ENCODE results near the gene CNTNAP4. TPM values are rescaled to one million over a fixed set of nuclear protein-coding genes. Genes with fewer than 3 reads are reported as not detected.

Gene CNTNAP4
- total RNA-seq, 1 experiment from 2014 or later, result not detected

DNA sequence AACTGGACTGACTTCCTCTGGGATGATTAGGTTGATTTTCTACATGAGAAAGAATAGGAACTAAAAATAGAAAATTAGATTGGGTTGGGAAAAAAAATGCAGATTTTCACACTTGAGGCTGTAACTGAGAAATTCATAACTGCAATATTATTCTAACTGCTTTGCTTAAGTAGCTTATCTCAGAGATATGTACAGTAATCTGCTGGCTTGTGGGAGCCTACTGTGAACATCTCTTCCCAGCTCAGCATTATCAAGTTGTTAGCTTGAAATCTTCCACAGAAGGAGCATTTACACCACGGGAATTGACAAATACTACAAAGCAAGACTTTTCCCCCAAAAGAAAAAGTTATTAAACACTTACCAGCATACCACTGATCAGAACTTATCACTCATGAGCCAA lies 58.9 kb downstream of the CNTNAP4 start:
- ChIA-PET CTCF (no interaction called here), RAD21 (ENCODE audit: low non-redundant PET in 1 of 2, low total read pairs in 2 of 2, uncharacterized antibody in 2 of 2, unreplicated experiment in 2 of 2) (no interaction called here), POLR2A (no interaction called here)
- Histone ChIP-seq H3K9ac (ENCODE audit: low read length) (no peak overlapping the region), H3K9me3 (ENCODE audit: control insufficient read depth in 1 of 2, insufficient read depth in 1 of 2, low read depth in 1 of 2, low read length in 2 of 2) (peaks cover 3 to 7% of the 10 kb centered on the region in 2 experiments; a peak in 1 of 4 replicates), H3K36me3 (ENCODE audit: control insufficient read depth in 1 of 2, insufficient read depth in 2 of 2, low read length in 2 of 2) (no peaks in the 10 kb centered on the region), H4K20me1 (ENCODE audit: insufficient read depth) (no peaks in the 10 kb centered on the region), H3K4me1 (ENCODE audit: control insufficient read depth in 1 of 2, insufficient read depth in 2 of 2, low read length in 2 of 2) (no peaks in the 10 kb centered on the region), H3K9me2 (ENCODE audit: insufficient read depth) (no peaks in the 10 kb centered on the region), H2AFZ (ENCODE audit: low read depth, low read length, poor library complexity, severe bottlenecking) (no peak overlapping the region), H3K79me2 (ENCODE audit: insufficient read depth, low read length) (no peaks in the 10 kb centered on the region), H3K27ac (ENCODE audit: low read depth, low read length) (no peak overlapping the region), H3K27me3 (ENCODE audit: insufficient read depth, low read length) (no peaks in the 10 kb centered on the region), H3K4me3 (replicated peaks in 1 of 2; ENCODE audit: low read depth in 1 of 2, low read length in 2 of 2) (no peak overlapping the region), H3K4me2 (ENCODE audit: low read length) (no peak overlapping the region)
- BruUV-seq (replicated peaks), result no TSS peak
- TF ChIP-seq POLR2AphosphoS5 (IDR thresholded peaks at IDR 0.05; ENCODE audit: low read depth, low read length) (no peak), SIN3A (IDR thresholded peaks at IDR 0.05; ENCODE audit: low read depth) (no peak), EGR1 (IDR thresholded peaks at IDR 0.05; ENCODE audit: low read depth) (no peak), SP1 (IDR thresholded peaks at IDR 0.05; ENCODE audit: low read depth) (no peak), ZNF274 (IDR thresholded peaks at IDR 0.05; ENCODE audit: low read depth, low read length) (no peak), ZFX (IDR thresholded peaks at IDR 0.05) (no peak)
- TF ChIP-seq, protein P1, sequence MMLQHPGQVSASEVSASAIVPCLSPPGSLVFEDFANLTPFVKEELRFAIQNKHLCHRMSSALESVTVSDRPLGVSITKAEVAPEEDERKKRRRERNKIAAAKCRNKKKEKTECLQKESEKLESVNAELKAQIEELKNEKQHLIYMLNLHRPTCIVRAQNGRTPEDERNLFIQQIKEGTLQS (IDR thresholded peaks at IDR 0.05), result no peak
- TF ChIP-seq, protein P2, sequence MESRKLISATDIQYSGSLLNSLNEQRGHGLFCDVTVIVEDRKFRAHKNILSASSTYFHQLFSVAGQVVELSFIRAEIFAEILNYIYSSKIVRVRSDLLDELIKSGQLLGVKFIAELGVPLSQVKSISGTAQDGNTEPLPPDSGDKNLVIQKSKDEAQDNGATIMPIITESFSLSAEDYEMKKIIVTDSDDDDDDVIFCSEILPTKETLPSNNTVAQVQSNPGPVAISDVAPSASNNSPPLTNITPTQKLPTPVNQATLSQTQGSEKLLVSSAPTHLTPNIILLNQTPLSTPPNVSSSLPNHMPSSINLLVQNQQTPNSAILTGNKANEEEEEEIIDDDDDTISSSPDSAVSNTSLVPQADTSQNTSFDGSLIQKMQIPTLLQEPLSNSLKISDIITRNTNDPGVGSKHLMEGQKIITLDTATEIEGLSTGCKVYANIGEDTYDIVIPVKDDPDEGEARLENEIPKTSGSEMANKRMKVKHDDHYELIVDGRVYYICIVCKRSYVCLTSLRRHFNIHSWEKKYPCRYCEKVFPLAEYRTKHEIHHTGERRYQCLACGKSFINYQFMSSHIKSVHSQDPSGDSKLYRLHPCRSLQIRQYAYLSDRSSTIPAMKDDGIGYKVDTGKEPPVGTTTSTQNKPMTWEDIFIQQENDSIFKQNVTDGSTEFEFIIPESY (IDR thresholded peaks at IDR 0.05; ENCODE audit: extremely low read depth, insufficient replicate concordance, low read length), result no peak
- TF ChIP-seq, protein P3, sequence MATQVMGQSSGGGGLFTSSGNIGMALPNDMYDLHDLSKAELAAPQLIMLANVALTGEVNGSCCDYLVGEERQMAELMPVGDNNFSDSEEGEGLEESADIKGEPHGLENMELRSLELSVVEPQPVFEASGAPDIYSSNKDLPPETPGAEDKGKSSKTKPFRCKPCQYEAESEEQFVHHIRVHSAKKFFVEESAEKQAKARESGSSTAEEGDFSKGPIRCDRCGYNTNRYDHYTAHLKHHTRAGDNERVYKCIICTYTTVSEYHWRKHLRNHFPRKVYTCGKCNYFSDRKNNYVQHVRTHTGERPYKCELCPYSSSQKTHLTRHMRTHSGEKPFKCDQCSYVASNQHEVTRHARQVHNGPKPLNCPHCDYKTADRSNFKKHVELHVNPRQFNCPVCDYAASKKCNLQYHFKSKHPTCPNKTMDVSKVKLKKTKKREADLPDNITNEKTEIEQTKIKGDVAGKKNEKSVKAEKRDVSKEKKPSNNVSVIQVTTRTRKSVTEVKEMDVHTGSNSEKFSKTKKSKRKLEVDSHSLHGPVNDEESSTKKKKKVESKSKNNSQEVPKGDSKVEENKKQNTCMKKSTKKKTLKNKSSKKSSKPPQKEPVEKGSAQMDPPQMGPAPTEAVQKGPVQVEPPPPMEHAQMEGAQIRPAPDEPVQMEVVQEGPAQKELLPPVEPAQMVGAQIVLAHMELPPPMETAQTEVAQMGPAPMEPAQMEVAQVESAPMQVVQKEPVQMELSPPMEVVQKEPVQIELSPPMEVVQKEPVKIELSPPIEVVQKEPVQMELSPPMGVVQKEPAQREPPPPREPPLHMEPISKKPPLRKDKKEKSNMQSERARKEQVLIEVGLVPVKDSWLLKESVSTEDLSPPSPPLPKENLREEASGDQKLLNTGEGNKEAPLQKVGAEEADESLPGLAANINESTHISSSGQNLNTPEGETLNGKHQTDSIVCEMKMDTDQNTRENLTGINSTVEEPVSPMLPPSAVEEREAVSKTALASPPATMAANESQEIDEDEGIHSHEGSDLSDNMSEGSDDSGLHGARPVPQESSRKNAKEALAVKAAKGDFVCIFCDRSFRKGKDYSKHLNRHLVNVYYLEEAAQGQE (IDR thresholded peaks at IDR 0.05; ENCODE audit: low read depth), result no peak
- DNase-seq (ENCODE audit: low read depth, low spot score), result no peak
- ATAC-seq, result no peak
- intact Hi-C loops (cut with micrococcal nuclease), result no loop called here

Measured in HCT116 (cell line).